Stimulated activated CD4-positive, alpha-beta T cell treated with anti-CD3 and anti-CD28 coated beads, Interleukin-15, amount 100 ng/mL, for 24 hours (primary cell): ENCODE results near the gene KCNN1.
"Not testable (repeated sequence)": the region's sequence is repeated elsewhere in the genome, so short reads cannot be mapped to it uniquely, and the experiment has no call there.

Experiments
- DNase-seq: peaks from one replicate; pipeline ENCODE4 v3.0.0-alpha.2; 2020

Gene KCNN1

DNA sequence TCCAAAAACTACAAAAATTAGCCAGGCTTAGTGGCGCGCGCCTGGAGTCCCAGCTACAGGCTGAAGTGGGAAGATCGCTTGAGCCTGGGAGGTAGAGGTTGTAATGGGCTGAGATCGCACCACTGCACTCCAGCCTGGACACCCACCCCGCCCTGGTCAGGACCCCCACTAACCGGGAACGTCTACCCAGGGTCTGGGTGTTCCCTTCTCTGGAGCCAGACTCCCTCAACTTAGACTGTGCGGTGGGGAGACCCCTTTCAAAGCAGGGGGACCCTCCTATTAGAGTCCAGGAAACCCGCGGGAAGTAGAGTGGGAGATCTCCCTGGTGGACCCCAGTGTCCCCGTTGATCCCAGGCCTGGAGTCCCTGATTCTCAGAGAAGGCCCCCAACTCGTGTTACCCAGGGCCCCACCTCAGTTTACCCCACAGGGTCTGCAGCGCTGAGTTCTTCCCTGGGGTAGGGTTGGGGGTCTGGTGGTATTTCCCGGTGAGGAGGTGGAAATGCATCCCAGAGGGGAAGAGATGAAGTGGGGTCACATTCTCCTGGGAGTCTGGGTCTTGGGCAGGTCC lies 35.0 kb downstream of the KCNN1 start:
- DNase-seq, result no peak

GRCh38 chr19:18002347-18002850 lies 35.5 kb downstream of the KCNN1 start:
- DNase-seq, result no peak

- not testable (repeated sequence) for DNase-seq
Measured at GRCh38 chr19:18005750-18006149, 38.8 kb downstream of the KCNN1 start.

- DNase-seq, result peak; percentile 84
Measured at GRCh38 chr19:18007044-18007916, 40.4 kb downstream of the KCNN1 start.

- DNase-seq, result peak; percentile 91
Measured at GRCh38 chr19:18007917-18008673, 41.2 kb downstream of the KCNN1 start, which contains the start of gene ARRDC2. Gene ARRDC2 (plus strand): TSS chr19:18008170. CDS start chr19:18008311, 141 bp downstream.

GRCh38 chr19:18008814-18009213 lies 41.9 kb downstream of the KCNN1 start:
- no peak for DNase-seq

- DNase-seq, result peak; percentile 57
Measured at GRCh38 chr19:18009412-18010066, 42.6 kb downstream of the KCNN1 start.

DNA sequence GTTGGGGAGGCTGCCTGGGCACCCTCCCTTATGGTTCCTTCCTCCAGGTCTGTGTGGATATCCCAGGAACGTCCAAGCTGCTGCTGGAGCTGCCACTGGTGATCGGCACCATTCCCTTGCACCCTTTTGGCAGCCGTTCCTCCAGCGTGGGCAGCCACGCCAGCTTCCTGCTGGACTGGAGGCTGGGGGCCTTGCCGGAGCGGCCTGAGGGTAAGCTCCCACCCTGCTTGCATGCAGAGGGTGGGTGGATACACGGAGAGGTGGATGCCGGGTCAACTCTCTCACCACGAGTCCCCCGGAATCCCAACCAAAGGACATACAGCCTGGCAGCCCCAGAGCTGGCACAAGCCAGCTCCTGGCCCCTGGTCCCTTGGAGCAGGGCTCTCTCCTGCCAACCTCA lies 43.2 kb downstream of the KCNN1 start:
- DNase-seq, result no peak

GRCh38 chr19:18013210-18014111 lies 46.6 kb downstream of the KCNN1 start:
- no peak for DNase-seq

DNA sequence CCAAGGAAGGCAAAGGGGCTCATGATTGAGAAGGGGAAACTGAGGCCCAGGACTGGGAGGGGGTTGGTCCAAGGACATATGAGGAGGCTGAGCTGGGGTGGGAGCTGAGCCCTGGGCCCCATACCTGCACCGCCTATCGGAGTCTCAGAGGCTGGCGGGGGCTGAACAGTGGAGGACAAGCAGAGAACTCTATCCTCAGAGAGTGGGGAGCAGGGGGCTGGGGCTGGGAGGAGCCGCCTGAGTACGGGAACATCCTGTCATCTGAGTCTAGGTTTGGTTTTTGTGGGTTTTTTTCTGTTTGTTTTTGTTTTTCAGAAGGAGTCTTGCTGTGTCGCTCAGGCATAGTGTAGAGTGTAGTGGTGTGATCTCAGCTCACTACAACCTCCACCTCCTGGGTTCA lies 47.3 kb downstream of the KCNN1 start:
- no peak for DNase-seq

GRCh38 chr19:18016209-18016910 lies 49.5 kb downstream of the KCNN1 start:
- DNase-seq, result no peak

DNA sequence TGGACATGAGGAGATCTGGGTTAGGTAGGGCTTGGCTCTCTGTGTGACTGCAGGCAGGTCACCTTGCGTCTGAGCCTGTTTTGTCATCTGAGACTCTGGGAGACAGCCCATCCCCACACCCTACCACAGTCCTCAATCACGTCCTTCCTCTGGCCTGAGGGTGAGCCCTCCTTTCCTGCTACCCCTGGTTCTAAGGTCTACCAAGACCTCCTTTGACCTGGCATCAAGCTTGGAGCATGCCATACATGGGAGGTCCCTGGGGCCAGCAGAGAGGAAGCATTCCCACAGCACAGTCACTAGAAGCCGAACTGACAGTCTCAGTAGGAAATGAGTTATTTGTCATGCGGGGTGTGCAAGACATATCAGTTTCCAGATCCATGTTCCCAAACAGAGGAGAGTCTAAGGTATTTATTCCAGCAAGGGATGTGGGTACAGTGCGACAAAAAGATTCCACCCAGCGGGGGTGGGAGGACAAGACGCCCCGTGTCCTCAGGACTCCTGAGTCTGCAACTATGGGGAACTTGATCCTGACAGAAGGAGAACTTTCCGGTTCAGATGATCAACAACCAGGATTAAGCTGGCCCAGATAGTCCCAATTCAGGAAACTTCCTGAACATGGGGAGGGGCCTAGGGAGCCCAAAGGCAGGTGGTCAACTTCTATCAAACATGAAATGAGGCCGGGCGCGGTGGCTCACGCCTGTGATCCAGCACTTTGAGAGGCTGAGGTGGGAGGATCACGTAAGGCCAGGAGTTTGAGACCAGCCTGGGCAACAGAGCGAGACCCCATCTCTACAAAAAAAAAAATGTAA lies 50.6 kb downstream of the KCNN1 start:
- DNase-seq, result no peak

DNA sequence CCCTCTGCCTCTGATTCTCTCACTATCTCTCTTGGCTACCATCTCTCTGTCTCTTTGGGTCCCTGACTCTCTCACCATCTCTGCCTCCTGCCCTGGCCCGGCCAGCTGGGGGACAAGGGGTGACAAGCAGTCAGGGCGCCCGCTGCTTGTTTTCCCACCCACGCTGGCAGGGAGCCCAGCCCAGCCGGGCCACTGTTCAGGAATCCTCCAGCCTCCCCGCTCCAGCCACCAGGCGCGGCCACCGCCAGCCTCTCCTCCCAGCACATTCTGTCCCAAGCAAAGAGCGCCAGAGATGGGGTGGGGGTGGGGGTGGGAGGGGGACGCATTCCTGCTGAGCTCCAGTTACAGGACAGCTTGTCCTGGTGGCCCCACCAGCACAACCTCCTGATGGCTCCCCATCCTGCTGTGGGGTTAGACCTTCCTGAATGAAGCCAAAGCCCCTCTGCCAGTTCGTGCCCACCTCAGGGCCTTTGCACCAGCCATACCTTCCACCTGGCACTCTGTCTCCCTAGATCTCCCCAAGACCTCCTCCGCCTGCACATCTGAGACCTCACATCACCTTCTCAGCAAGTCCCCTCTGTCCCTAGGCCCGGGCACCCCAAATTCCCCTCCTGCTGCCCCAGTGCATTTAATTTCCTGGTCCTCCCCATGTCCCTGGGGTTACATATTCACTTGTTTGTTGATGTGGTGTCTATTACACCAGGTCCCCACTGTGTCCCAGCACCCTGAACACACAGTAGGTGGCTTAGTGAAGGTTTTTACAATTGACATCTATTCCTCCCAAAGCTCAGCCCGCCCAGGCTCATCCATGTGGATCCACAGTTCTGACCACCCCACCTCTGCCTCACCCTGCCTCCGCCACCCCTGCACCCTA lies 53.5 kb downstream of the KCNN1 start:
- DNase-seq, result no peak

DNA sequence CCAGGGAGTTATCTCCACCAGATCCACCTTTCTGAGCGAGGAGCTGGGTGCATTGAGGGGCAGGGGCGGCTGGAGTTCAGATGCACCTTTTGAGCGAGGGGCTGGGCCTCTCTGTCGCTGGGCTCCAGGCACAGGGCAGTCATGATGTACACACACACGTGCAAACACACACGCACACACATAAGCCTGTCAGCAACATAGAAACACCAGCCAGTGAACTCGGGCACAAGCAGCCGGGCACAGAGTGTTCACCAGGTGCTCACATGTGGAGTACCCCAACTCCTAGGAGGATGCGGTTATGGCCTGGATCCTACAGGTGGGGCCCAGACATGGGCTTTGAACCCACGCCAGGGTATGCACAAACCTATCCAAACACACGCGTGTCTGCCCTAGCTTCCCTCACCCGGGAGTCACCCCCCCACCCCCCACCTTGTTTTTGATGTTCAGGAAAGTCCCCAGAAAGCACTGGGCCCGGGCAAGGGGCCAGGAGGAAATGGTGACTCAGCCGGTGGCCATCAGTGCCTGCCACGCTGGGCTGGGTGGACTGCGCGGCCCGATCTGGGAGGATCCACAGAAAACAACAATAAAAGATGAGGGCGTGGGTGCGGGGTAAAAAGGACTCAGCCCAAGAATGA lies 54.3 kb downstream of the KCNN1 start:
- DNase-seq, result peak; percentile 68

DNA sequence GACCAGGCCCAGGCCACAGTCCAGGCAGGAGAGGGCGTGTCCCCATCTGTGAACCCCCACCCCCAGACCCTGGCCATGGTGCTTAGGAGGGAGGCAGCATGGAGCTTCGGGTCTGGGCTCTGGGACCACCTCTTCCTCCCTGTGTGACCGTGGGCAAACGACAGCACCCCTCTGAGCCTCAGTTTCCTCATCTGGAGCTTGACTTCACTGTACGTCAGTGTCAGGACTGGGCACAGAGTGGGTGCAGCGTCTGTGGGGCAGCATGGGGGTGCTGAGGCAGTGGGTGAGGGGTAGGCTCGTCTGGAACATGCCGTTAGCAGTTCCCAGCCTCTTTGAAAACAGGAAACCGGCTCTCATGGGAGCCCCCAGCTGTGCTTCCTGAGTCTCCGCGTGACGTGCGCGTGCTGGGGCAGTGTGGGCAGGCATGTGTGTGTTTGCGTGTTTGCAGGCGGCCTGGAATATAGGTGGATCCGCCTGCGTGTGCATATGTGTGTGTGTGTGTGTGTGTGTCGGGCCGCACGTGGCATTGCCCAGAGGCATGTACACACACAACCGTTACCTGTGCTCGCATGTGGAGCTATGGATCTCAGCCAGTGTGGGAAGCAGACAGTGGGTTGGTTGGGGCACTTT lies 56.8 kb downstream of the KCNN1 start:
- peak; percentile 54 for DNase-seq

GRCh38 chr19:18027151-18027550 lies 60.2 kb downstream of the KCNN1 start:
- no peak for DNase-seq

DNA sequence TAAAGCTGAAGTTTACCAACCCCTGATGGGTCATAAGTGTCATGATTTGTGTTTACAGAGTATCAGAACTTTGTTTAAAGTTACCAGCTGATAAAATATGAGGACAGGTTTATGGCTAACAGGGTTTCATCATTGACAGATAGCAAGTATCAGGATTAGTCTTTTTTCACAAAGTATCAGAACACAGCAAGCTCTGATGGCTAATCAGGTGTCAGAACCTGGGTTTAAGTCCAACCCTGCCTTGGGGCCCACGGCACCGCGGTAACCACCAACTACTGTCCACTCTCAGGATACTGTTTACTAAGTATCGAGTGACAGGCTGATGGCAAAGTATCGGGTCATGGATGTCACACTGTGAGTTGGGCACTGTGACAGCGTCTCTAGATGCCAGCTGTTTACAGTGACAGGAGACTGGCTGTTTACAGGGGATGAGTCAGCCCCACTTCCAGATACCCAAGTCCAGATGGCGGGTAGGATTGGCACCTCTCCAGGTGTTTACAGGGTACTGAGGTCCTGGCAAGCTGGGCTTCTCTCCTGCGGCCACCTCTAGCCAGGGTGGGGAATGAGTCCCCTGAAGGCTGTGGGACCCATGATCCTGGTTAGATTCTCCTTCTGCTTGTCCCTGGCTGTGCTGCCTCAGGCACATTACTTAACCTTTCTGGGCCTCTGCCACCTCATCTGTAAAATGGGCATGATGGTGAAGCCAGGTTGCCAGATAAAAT lies 62.9 kb downstream of the KCNN1 start:
- no peak for DNase-seq
